DOHH2 (cell line): ENCODE results near the gene SSTR4.

Experiments used
- EZH2phosphoT487 ChIP-seq: fragments of 200-600 bp; sonication (generic); IDR thresholded peaks from 2 replicates; pipeline ENCODE4 v1.6.1; 2017; ENCODE audit warnings: borderline replicate concordance, mild to moderate bottlenecking, antibody characterized with exemption, low read length, moderate library complexity, mixed read lengths
- TF ChIP-seq, protein P1 (sequence below): fragments of 200-600 bp; sonication (generic); IDR thresholded peaks from one replicate; pipeline ENCODE4 v1.5.1; 2014; ENCODE audit warnings: antibody characterized with exemption, mild to moderate bottlenecking, low read depth, low read length; ENCODE audit not compliant: poor library complexity, severe bottlenecking

DNA sequence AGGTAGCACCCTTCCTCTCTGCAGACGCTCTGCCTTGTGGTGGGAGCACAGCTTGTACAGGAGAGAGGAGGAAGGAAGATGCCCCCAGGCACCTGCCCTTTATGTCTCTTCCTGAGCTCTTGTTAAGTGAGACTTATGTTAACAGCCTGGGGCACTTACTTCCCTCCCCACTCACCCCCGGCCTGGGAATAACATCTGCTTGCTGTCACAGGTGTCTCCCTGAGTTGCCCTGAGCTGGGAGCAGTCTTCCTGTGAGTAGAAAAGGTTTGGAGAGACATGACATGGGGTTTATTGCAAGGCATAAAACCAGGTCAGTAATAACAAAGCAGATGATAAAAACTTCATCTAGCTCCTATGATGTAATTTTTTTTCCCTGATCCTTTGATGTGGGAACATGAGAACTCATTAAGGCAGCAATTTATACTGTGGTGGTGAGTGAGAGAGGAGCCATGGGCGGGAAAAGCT lies 1.9 kb downstream of the SSTR4 start:
- TF ChIP-seq, protein P1, sequence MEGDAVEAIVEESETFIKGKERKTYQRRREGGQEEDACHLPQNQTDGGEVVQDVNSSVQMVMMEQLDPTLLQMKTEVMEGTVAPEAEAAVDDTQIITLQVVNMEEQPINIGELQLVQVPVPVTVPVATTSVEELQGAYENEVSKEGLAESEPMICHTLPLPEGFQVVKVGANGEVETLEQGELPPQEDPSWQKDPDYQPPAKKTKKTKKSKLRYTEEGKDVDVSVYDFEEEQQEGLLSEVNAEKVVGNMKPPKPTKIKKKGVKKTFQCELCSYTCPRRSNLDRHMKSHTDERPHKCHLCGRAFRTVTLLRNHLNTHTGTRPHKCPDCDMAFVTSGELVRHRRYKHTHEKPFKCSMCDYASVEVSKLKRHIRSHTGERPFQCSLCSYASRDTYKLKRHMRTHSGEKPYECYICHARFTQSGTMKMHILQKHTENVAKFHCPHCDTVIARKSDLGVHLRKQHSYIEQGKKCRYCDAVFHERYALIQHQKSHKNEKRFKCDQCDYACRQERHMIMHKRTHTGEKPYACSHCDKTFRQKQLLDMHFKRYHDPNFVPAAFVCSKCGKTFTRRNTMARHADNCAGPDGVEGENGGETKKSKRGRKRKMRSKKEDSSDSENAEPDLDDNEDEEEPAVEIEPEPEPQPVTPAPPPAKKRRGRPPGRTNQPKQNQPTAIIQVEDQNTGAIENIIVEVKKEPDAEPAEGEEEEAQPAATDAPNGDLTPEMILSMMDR: no peak
- no peak for TF ChIP-seq EZH2phosphoT487
